Breast epithelium (tissue), 4 donors: ENCODE results near the gene ADPRS. TPM values are rescaled to one million over a fixed set of nuclear protein-coding genes. Genes with fewer than 3 reads are reported as not detected.

Experiments
- DNase-seq, 2 donors: peaks; one replicate each; pipeline ENCODE4 v3.0.0-alpha.2; 2019; ENCODE audit warnings: low spot score in 2 of 2
- H3K27ac ChIP-seq, 2 donors: fragments of 200-600 bp; sonication (generic) in 1 of 2; one replicate each; pipeline ENCODE4 v1.5.1; 2016 to 2019; ENCODE audit warnings: mild to moderate bottlenecking in 1 of 2
- H3K27me3 ChIP-seq, 2 donors: fragments of 200-600 bp; sonication (generic) in 1 of 2; one replicate each; pipeline versions ENCODE4 v1.5.1 to v1.6.0; 2017 to 2019; ENCODE audit warnings: control low read depth in 1 of 2, mild to moderate bottlenecking in 1 of 2
- H3K36me3 ChIP-seq: fragments of 200-600 bp; one replicate; pipeline ENCODE4 v1.5.1; 2019
- H3K4me1 ChIP-seq, 2 donors: fragments of 200-600 bp; sonication (generic); one replicate each; pipeline ENCODE4 v1.5.1; 2016 to 2019; ENCODE audit warnings: control low read depth in 1 of 2
- H3K4me3 ChIP-seq, 3 donors: fragments of 200-600 bp; sonication (generic); 1 replicate in 2 of 3; 2 replicates in 1 of 3; pipeline ENCODE4 v1.5.1; 2016 to 2019; ENCODE audit warnings: mild to moderate bottlenecking in 3 of 3, moderate library complexity in 2 of 3
- H3K9me3 ChIP-seq, 2 donors: fragments of 200-600 bp; sonication (generic) in 1 of 2; one replicate each; pipeline ENCODE4 v1.5.1; 2016 to 2019; ENCODE audit warnings: control low read depth in 1 of 2
- CTCF ChIP-seq, 3 donors: fragments of 450-650 bp; IDR thresholded peaks; one replicate each; pipeline ENCODE4 v1.5.1; 2016 to 2017; ENCODE audit warnings: antibody characterized with exemption in 3 of 3, mild to moderate bottlenecking in 3 of 3, moderate library complexity in 3 of 3
- POLR2A ChIP-seq: fragments of 450-650 bp; IDR thresholded peaks from one replicate; pipeline ENCODE4 v1.6.1; 2016; ENCODE audit warnings: antibody characterized with exemption, mild to moderate bottlenecking, moderate library complexity
- POLR2AphosphoS5 ChIP-seq, 3 donors: sonication (generic); formaldehyde crosslinking; IDR thresholded peaks; one replicate each; pipeline ENCODE4 v1.6.1; 2017; ENCODE audit warnings: antibody characterized with exemption in 3 of 3
- intact Hi-C: fragments of 100-400 bp; cut with DNase I; formaldehyde crosslinking; loops from one replicate; pipeline ENCODE4 v1.15.1; 2023; ENCODE audit warnings: low total_unique reads
- total RNA-seq, 3 donors: library from RNA; depleted of rRNA; stranded (reverse); fragments of >200 nt; gene quantifications; one replicate each; pipeline ENCODE4 v1.1.0, GENCODE V29; 2016

ADPRS gene
- total RNA-seq, 3 donors from 2014 or later, result 26.2 to 48.7 (median 39.7) TPM

- Histone ChIP-seq H3K36me3 (no peaks in the 10 kb centered on the region), H3K9me3 (no peaks in the 10 kb centered on the region), H3K27ac (no peak overlapping the region), H3K4me3 (no peak overlapping the region), H3K4me1 (peaks cover 7% of the 10 kb centered on the region in 2 donors), H3K27me3 (no peaks in the 10 kb centered on the region)
- TF ChIP-seq POLR2AphosphoS5 (IDR thresholded peaks at IDR 0.05) (no peak), POLR2A (no peak), CTCF (IDR thresholded peaks at IDR 0.05) (no peak)
- DNase-seq, result no peak
- intact Hi-C loops, result no loop called here
Observed at GRCh38 chr1:36132029-36132428, 43.3 kb downstream of the ADPRS start.

DNA sequence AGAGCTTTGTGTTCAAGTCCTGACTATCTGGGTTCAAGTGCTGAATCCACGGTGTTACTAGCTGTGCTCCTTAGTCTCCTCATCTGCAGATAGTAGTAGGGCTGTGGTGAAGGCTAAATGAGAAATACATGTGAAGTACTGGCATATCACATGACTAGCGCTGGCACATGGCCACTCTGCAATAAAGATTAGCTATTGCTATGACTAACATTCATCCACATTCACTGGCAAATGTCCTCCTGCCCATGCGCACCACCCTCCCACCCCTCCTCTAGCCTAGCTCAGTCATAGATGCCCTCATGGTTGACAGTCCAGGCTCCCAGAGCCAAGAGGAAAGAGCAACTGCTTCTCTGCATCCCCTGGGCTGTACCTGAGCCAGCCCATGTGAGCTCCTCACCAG is 44.8 kb downstream of the ADPRS start:
- no peaks in the 10 kb centered on the region for H3K9me3 ChIP-seq

DNA sequence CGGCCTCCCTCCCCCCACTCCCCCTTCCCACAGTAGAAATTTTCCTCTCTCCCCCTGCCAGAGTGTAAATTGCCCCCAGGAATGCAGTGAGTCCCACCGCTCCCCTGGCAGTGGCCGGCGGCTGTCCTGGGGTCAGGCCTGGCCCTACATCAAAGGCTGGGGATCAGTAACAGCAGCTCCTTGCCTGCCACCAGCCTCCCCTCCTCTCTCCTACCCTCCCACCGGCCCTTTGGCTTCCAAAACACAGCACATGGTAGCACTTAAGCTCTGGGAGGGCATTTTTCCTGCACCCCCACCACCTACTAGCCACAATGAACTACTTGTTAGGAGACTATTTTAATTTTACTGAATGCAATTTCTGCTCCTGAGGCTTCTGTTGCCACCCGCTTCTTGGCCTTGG is 45.3 kb downstream of the ADPRS start:
- no peaks in the 10 kb centered on the region for H3K36me3 ChIP-seq
- H3K4me1 ChIP-seq, result peaks cover 7% of the 10 kb centered on the region in 2 donors
- intact Hi-C loops, result no loop called here
- peak overlapping the region; percentile 77 to 84 for H3K27ac ChIP-seq
- TF ChIP-seq CTCF (IDR thresholded peaks at IDR 0.05) (no peak), POLR2A (no peak), POLR2AphosphoS5 (IDR thresholded peaks at IDR 0.05) (no peak)
- DNase-seq, result no peak
- H3K9me3 ChIP-seq, result no peaks in the 10 kb centered on the region
- H3K27me3 ChIP-seq, result no peaks in the 10 kb centered on the region
- H3K4me3 ChIP-seq, result no peak overlapping the region

More for the DNA sequence above, 44.8 kb downstream of the ADPRS start:
- TF ChIP-seq POLR2AphosphoS5 (IDR thresholded peaks at IDR 0.05), result no peak
- TF ChIP-seq CTCF (IDR thresholded peaks at IDR 0.05), result no peak
- TF ChIP-seq POLR2A, result no peak
- Histone ChIP-seq H3K36me3 (no peaks in the 10 kb centered on the region), H3K4me3 (no peak overlapping the region), H3K27ac (peak overlapping the region; percentile 77 to 84), H3K27me3 (no peaks in the 10 kb centered on the region), H3K4me1 (peaks cover 7% of the 10 kb centered on the region in 2 donors)
- intact Hi-C loops, result no loop called here
- DNase-seq, result no peak

GRCh38 chr1:36134505-36135329 is 46.0 kb downstream of the ADPRS start:
- peak overlapping the region; percentile 77 to 84 for H3K27ac ChIP-seq

More at GRCh38 chr1:36134505-36135329, 46.0 kb downstream of the ADPRS start:
- no peak overlapping the region for H3K4me3 ChIP-seq
- no peaks in the 10 kb centered on the region for H3K36me3 ChIP-seq
- TF ChIP-seq CTCF (IDR thresholded peaks at IDR 0.05), result peak; percentile 42 to 79 (median 63)
- no peak for TF ChIP-seq POLR2A
- TF ChIP-seq POLR2AphosphoS5 (IDR thresholded peaks at IDR 0.05), result peak in 1 of 3 donors; percentile 10
- intact Hi-C loops, result no loop called here
- DNase-seq, result peak in 1 of 2 donors; percentile 45
- H3K27me3 ChIP-seq, result no peaks in the 10 kb centered on the region
- peaks cover 7% of the 10 kb centered on the region in 2 donors for H3K4me1 ChIP-seq
- no peaks in the 10 kb centered on the region for H3K9me3 ChIP-seq
